ENCODE results near the gene GATAD2B.

DNA sequence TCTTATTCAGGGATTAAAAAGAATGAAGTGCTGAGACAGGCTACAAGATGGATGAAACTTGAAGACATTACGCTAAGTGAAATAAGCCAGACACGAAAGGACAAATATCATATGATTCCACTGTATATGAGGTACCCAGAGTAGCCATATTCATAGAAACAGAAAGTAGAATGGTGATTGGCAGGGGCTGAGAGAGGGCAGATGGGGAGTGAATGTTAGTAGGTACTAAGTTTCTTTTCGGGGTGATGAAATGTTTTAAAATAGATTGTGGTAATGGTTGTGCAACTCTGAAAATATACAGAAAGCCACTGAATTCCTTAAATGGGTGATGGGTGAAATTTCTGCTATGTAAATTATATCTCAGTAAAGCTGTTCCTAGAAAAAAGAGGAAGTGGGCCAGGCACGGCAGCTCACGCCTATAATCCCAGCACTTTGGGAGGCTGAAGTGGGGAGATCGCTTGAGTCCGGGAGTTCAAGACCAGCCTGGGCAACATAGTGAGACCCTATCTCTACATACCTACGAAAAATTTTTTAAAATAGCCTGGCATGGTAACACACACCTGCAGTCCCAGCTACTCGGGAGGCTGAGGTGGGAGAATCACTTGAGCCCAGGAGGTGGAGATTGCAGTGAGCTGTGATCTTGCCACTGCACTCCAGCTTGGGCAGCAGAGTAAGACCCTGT lies 131.7 kb downstream of the GATAD2B start:
- TF ChIP-seq, protein P1, sequence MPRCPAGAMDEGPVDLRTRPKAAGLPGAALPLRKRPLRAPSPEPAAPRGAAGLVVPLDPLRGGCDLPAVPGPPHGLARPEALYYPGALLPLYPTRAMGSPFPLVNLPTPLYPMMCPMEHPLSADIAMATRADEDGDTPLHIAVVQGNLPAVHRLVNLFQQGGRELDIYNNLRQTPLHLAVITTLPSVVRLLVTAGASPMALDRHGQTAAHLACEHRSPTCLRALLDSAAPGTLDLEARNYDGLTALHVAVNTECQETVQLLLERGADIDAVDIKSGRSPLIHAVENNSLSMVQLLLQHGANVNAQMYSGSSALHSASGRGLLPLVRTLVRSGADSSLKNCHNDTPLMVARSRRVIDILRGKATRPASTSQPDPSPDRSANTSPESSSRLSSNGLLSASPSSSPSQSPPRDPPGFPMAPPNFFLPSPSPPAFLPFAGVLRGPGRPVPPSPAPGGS (IDR thresholded peaks at IDR 0.05): no peak
- no peak for TF ChIP-seq RNF2 (IDR thresholded peaks at IDR 0.05; ENCODE audit: borderline replicate concordance, low read depth)
- TF ChIP-seq SMC3 (IDR thresholded peaks at IDR 0.05): no peak
- TF ChIP-seq, protein P2, sequence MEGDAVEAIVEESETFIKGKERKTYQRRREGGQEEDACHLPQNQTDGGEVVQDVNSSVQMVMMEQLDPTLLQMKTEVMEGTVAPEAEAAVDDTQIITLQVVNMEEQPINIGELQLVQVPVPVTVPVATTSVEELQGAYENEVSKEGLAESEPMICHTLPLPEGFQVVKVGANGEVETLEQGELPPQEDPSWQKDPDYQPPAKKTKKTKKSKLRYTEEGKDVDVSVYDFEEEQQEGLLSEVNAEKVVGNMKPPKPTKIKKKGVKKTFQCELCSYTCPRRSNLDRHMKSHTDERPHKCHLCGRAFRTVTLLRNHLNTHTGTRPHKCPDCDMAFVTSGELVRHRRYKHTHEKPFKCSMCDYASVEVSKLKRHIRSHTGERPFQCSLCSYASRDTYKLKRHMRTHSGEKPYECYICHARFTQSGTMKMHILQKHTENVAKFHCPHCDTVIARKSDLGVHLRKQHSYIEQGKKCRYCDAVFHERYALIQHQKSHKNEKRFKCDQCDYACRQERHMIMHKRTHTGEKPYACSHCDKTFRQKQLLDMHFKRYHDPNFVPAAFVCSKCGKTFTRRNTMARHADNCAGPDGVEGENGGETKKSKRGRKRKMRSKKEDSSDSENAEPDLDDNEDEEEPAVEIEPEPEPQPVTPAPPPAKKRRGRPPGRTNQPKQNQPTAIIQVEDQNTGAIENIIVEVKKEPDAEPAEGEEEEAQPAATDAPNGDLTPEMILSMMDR (IDR thresholded peaks at IDR 0.05): no peak
- TF ChIP-seq POLR2A (IDR thresholded peaks at IDR 0.05; ENCODE audit: low read length): no peak
- no peak for TF ChIP-seq HOXA7 (CRISPR knock-in tag; IDR thresholded peaks at IDR 0.05)
- TF ChIP-seq HDAC2 (IDR thresholded peaks at IDR 0.05): no peak
- no peak for TF ChIP-seq MAX (IDR thresholded peaks at IDR 0.05)
- no peak for TF ChIP-seq REST (IDR thresholded peaks at IDR 0.05)
- no peak for TF ChIP-seq HOXB5 (CRISPR knock-in tag; IDR thresholded peaks at IDR 0.05)
- TF ChIP-seq, protein P3, sequence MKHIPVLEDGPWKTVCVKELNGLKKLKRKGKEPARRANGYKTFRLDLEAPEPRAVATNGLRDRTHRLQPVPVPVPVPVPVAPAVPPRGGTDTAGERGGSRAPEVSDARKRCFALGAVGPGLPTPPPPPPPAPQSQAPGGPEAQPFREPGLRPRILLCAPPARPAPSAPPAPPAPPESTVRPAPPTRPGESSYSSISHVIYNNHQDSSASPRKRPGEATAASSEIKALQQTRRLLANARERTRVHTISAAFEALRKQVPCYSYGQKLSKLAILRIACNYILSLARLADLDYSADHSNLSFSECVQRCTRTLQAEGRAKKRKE (CRISPR knock-in tag; IDR thresholded peaks at IDR 0.05; ENCODE audit: low read depth): no peak
- TF ChIP-seq EP300 (IDR thresholded peaks at IDR 0.05): no peak
- TF ChIP-seq RAD21 (conservative IDR thresholded peaks at IDR 0.05 in 1 of 2, IDR thresholded peaks at IDR 0.05 in 1 of 2): no peak
